ENCODE measurements around the gene TMC1.

The TMC1 gene

DNA sequence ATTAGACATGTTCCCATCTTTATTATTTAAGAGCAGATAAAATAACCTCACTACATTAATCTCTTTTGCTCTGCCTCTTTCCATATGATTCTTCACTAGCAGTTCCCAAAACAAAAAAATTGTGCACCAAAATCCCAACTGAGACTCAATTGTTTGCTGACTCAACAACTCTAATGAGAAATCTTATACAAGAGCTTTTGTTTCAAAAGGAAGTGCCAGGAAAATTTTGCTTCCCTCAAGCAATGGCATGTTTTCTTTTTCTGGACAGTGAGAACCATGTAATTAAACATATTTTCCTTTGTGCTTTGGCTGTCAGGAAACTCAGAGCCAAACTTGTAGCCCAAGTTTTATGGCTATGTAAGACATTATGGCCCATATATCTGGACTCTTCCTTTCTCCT is 62.0 kb downstream of the TMC1 start:
- Histone ChIP-seq H3K4me3 (ENCODE audit: insufficient read depth, low read depth, low read length, poor library complexity, severe bottlenecking) (no peak overlapping the region), H3K27me3 (replicated peaks; ENCODE audit: control insufficient read depth, insufficient read depth, low read length, poor library complexity, severe bottlenecking) (no peaks in the 10 kb centered on the region), H3K9me3 (ENCODE audit: control insufficient read depth, low read length) (no peaks in the 10 kb centered on the region), H3K27ac (ENCODE audit: insufficient read depth, low read length, poor library complexity, severe bottlenecking) (no peak overlapping the region), H3K4me1 (ENCODE audit: control insufficient read depth, insufficient read depth, low read length, poor library complexity, severe bottlenecking) (peaks cover 6% of the 10 kb centered on the region), H3K36me3 (ENCODE audit: control insufficient read depth, insufficient read depth, low read length) (no peaks in the 10 kb centered on the region)
- DNase-seq: no peak

DNA sequence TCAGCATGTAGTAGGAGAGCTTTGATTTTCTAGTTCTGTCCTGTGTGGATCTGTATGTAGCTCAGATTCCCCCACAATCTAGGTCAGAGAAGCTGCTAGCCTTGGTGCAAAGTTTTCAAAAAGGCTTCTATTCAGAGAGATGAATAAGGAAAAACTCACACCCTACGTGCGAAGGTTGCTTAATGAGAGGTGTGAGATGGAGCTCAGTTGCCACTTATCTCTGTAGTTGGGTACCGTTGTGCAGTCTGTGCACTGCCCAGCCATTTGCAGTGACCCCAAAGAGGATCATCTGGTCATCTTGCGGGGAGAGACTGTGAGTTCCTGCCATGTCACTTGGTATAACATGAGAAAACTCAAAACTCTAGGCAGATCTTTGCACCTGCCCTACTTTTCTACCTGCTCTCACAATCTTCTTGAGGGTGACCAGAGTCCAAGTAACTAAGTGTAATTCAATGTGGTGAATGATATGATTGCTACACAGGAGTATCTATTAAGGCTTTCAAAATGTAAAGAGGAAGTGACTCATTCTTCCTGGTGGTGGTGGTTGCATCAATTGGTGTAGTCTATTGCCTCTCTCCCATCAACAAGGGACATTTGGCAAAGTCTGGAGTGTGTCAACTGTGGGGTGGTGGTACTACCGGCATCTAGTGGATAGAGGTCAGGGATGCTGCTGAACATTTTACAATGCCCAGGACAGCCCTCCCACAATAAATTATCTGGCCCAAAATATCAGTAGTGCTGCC is 65.2 kb downstream of the TMC1 start:
- H3K27me3 ChIP-seq (replicated peaks; ENCODE audit: control insufficient read depth, insufficient read depth, low read length, poor library complexity, severe bottlenecking): no peaks in the 10 kb centered on the region
- H3K4me3 ChIP-seq (ENCODE audit: insufficient read depth, low read depth, low read length, poor library complexity, severe bottlenecking): no peak overlapping the region
- H3K27ac ChIP-seq (ENCODE audit: insufficient read depth, low read length, poor library complexity, severe bottlenecking): peak overlapping the region; percentile 32
- peak; percentile 2 to 24 (median 10) for DNase-seq
- peaks cover 6% of the 10 kb centered on the region for H3K4me1 ChIP-seq (ENCODE audit: control insufficient read depth, insufficient read depth, low read length, poor library complexity, severe bottlenecking)
- no peaks in the 10 kb centered on the region for H3K36me3 ChIP-seq (ENCODE audit: control insufficient read depth, insufficient read depth, low read length)
- no peaks in the 10 kb centered on the region for H3K9me3 ChIP-seq (ENCODE audit: control insufficient read depth, low read length)

DNA sequence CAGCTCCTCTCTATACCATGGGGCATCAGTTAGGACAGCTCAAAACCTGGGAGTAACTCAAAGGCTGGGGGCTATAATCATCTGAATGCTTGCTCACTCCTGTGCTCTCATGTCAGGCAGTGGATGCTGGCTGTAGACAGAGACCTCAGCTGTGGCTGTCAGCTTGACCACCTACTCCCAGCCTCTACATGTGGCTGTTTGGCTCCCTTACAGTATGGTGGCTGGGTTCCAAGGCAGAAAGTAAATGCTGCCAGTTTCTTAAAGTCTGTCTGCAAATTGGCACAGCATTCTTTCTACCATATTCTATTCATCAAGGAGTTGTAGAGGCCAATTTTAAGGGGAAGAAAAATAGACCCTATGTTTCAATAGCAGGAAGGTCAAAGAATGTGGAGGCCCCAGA is 66.9 kb downstream of the TMC1 start:
- Histone ChIP-seq H3K9me3 (ENCODE audit: control insufficient read depth, low read length) (no peaks in the 10 kb centered on the region), H3K36me3 (ENCODE audit: control insufficient read depth, insufficient read depth, low read length) (no peaks in the 10 kb centered on the region), H3K27ac (ENCODE audit: insufficient read depth, low read length, poor library complexity, severe bottlenecking) (no peak overlapping the region), H3K4me1 (ENCODE audit: control insufficient read depth, insufficient read depth, low read length, poor library complexity, severe bottlenecking) (peaks cover 6% of the 10 kb centered on the region), H3K4me3 (ENCODE audit: insufficient read depth, low read depth, low read length, poor library complexity, severe bottlenecking) (no peak overlapping the region), H3K27me3 (replicated peaks; ENCODE audit: control insufficient read depth, insufficient read depth, low read length, poor library complexity, severe bottlenecking) (no peaks in the 10 kb centered on the region)
- no peak for DNase-seq

DNA sequence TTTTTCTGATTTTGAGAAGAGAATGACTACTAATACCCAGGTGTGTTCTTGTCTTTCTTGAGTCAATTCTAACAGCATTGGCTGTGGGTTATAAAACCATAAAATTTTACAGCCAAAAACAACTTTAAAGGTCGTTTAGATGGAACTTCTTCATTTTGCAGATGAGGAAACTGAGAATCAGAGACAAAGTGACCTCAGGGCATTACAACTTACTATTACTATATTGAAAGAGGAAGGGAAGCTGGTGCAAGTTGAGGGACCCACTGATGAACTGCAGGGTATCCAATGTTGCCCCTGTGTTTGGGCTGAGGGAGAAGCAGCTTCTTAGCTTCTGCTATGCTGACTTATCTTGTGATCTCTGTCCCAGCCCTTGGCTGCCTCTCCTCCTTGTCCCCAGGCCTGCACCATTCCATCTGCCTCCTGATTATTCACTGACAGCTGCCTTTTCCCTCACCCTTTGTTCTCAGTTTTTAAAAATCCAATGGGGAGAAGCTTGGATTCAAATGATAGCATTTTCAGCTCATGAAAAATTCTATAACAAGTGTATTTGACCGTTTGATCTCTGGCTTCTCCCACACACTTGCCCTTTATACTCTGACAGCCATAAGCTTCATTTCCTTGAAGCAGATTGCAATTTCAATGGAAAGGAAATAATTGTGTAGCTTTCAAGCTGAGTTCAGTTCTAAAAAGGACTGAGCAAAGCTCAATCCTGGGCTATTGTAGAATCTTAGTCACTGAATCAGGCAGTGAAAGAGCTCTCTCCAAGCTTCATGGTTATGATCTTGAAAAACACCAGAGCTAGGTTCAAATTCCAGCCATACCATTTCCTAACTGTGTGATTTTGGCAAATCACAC is 68.5 kb downstream of the TMC1 start:
- no peak overlapping the region for H3K4me3 ChIP-seq (ENCODE audit: insufficient read depth, low read depth, low read length, poor library complexity, severe bottlenecking)
- no peaks in the 10 kb centered on the region for H3K36me3 ChIP-seq (ENCODE audit: control insufficient read depth, insufficient read depth, low read length)
- H3K27ac ChIP-seq (ENCODE audit: insufficient read depth, low read length, poor library complexity, severe bottlenecking): no peak overlapping the region
- no peaks in the 10 kb centered on the region for H3K9me3 ChIP-seq (ENCODE audit: control insufficient read depth, low read length)
- no peaks in the 10 kb centered on the region for H3K27me3 ChIP-seq (replicated peaks; ENCODE audit: control insufficient read depth, insufficient read depth, low read length, poor library complexity, severe bottlenecking)
- peaks cover 6% of the 10 kb centered on the region for H3K4me1 ChIP-seq (ENCODE audit: control insufficient read depth, insufficient read depth, low read length, poor library complexity, severe bottlenecking)
- DNase-seq: no peak

DNA sequence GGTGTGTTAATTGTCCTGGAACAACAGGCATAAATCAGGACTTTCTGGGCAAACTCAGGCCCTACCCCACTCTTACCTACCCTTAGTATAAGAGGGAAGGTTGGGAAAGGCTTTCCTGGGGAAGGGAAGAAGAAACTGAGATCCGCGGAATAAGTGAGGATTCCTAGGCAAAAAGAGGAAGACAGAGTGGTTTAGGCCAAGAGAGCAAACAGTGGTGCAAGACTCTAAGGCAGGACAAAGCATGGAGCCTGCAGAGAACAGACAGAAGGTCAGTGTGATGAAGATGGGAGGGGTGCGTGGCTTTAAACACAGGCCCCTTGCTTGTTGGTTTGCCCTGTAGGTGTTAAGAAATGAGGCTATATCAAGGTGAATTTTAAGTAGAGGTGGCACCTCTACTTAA is 69.4 kb downstream of the TMC1 start:
- Histone ChIP-seq H3K27me3 (replicated peaks; ENCODE audit: control insufficient read depth, insufficient read depth, low read length, poor library complexity, severe bottlenecking) (no peaks in the 10 kb centered on the region), H3K9me3 (ENCODE audit: control insufficient read depth, low read length) (no peaks in the 10 kb centered on the region), H3K36me3 (ENCODE audit: control insufficient read depth, insufficient read depth, low read length) (no peaks in the 10 kb centered on the region), H3K4me3 (ENCODE audit: insufficient read depth, low read depth, low read length, poor library complexity, severe bottlenecking) (no peak overlapping the region), H3K4me1 (ENCODE audit: control insufficient read depth, insufficient read depth, low read length, poor library complexity, severe bottlenecking) (peaks cover 6% of the 10 kb centered on the region), H3K27ac (ENCODE audit: insufficient read depth, low read length, poor library complexity, severe bottlenecking) (no peak overlapping the region)
- no peak for DNase-seq

DNA sequence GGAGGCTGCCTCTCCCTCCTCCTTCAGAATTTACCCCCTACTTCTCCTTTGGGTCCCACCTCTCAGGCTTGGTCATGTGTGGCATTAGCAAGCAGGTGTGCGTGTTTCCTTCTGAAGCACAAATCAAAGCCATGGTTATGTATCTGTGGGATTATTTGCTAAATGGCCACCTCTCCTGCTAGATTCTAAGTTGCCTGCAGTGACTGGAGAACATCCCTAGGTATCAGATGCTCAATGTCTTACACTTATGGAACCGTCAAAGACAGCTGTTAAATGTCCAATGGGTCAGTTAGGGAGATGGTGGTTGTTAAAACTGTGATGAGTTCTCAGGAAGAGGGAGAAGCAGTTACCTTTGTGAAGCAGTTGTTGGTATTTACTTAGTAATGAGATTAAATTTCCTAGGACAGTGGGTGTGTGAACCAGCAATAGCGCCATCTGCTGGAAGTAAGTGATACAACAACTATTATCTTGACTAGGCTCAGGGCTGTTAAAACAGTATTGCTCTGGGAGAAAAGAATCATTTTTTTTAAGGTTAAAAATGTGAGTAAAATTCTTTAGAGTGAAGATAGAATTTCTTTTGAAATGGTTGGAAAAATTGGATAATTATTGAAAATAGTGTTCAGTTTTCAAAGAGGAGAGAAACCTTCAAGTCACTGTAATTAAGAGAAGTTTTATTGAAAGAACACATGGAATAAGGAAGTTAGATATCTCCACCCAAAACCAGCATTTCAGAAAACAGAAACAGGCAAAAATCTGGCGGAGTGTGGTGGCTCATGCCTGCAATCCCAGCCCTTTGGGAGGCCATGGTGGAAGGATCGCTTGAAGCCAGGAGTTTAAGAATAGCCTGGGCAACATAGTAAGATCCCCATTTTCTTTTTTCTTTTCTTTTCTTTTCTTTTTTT is 71.3 kb downstream of the TMC1 start:
- H3K4me3 ChIP-seq (ENCODE audit: insufficient read depth, low read depth, low read length, poor library complexity, severe bottlenecking): no peak overlapping the region
- no peak overlapping the region for H3K27ac ChIP-seq (ENCODE audit: insufficient read depth, low read length, poor library complexity, severe bottlenecking)
- H3K36me3 ChIP-seq (ENCODE audit: control insufficient read depth, insufficient read depth, low read length): no peaks in the 10 kb centered on the region
- H3K27me3 ChIP-seq (replicated peaks; ENCODE audit: control insufficient read depth, insufficient read depth, low read length, poor library complexity, severe bottlenecking): no peaks in the 10 kb centered on the region
- H3K4me1 ChIP-seq (ENCODE audit: control insufficient read depth, insufficient read depth, low read length, poor library complexity, severe bottlenecking): no peaks in the 10 kb centered on the region
- no peaks in the 10 kb centered on the region for H3K9me3 ChIP-seq (ENCODE audit: control insufficient read depth, low read length)
- DNase-seq: peak in 1 of 3 donors; percentile 17

DNA sequence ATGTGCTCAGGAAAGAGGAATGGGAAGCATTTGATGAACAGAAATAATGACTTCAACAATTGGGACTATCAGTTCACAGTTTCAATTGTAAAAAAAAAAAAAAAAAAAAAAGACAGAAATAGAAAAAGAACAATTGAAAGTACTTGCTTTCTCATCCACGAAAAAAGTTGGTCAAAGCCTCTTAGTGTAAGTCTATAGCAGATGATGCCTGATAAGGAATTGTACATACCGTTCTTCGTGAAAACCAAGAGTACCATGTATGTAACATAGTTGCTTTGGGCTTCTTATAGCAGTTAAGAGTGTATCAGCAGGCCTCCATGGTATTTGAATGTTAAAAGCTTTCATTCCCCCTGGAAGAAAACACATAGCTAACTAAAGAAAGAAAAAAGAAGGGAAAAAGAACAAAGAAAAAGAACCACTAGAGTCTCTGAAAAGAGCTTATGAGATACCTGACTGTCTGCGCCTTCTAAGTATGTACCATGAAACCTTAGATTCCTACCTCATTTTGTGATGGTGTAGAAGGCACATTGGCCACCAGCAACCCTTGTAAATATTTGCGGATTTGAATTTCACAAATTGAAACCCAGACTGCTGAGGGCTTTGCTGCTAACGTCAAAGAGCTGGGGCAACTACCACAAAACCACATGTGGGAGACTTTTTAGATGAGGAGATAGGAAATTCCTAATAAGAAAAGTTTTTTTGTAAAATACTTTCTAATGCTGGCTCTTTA is 75.2 kb downstream of the TMC1 start:
- peak in 1 of 3 donors; percentile 8 for DNase-seq
- Histone ChIP-seq H3K4me3 (ENCODE audit: insufficient read depth, low read depth, low read length, poor library complexity, severe bottlenecking) (no peak overlapping the region), H3K36me3 (ENCODE audit: control insufficient read depth, insufficient read depth, low read length) (no peaks in the 10 kb centered on the region), H3K4me1 (ENCODE audit: control insufficient read depth, insufficient read depth, low read length, poor library complexity, severe bottlenecking) (no peaks in the 10 kb centered on the region), H3K27me3 (replicated peaks; ENCODE audit: control insufficient read depth, insufficient read depth, low read length, poor library complexity, severe bottlenecking) (no peaks in the 10 kb centered on the region), H3K9me3 (ENCODE audit: control insufficient read depth, low read length) (no peaks in the 10 kb centered on the region), H3K27ac (ENCODE audit: insufficient read depth, low read length, poor library complexity, severe bottlenecking) (no peak overlapping the region)

DNA sequence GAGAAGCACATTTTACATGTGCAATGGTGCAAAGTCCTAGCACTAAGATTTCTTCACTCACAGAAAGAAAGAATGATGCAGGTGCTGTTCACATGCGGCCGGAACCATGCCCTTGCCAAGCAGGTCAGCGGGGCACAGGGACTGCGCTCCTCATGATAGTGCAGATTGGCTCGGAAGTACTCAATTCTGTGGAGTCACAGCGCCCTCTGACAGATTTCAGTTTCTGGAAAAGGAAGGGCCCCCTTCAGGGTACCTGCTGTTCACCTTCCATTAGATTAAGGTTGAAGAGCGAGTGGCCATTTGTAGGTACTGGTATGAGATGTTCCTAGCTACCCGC is 75.7 kb downstream of the TMC1 start:
- Histone ChIP-seq H3K27me3 (replicated peaks; ENCODE audit: control insufficient read depth, insufficient read depth, low read length, poor library complexity, severe bottlenecking) (no peaks in the 10 kb centered on the region), H3K27ac (ENCODE audit: insufficient read depth, low read length, poor library complexity, severe bottlenecking) (no peak overlapping the region), H3K36me3 (ENCODE audit: control insufficient read depth, insufficient read depth, low read length) (no peaks in the 10 kb centered on the region), H3K9me3 (ENCODE audit: control insufficient read depth, low read length) (no peaks in the 10 kb centered on the region), H3K4me3 (ENCODE audit: insufficient read depth, low read depth, low read length, poor library complexity, severe bottlenecking) (no peak overlapping the region), H3K4me1 (ENCODE audit: control insufficient read depth, insufficient read depth, low read length, poor library complexity, severe bottlenecking) (no peaks in the 10 kb centered on the region)
- DNase-seq: no peak

DNA sequence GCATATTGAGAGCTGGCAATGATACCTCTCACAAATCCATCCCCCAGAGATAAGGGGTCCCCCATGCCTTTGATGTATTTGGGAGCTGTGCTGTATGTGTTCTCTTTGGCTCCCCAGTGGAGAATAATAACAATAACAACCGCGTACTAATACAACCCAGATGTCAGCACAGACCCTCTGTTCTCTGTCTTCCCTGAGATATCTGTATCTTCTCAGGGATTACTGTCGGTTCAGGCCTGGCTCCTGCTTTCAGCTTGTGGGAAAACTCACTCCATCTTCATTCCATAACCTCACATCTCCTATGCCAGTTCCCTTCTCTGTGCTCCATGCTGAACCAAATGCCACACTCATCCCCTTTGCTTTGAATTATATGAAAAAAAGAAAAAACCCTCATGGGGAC is 76.2 kb downstream of the TMC1 start:
- Histone ChIP-seq H3K4me3 (ENCODE audit: insufficient read depth, low read depth, low read length, poor library complexity, severe bottlenecking) (no peak overlapping the region), H3K9me3 (ENCODE audit: control insufficient read depth, low read length) (no peaks in the 10 kb centered on the region), H3K36me3 (ENCODE audit: control insufficient read depth, insufficient read depth, low read length) (no peaks in the 10 kb centered on the region), H3K4me1 (ENCODE audit: control insufficient read depth, insufficient read depth, low read length, poor library complexity, severe bottlenecking) (no peaks in the 10 kb centered on the region), H3K27me3 (replicated peaks; ENCODE audit: control insufficient read depth, insufficient read depth, low read length, poor library complexity, severe bottlenecking) (no peaks in the 10 kb centered on the region), H3K27ac (ENCODE audit: insufficient read depth, low read length, poor library complexity, severe bottlenecking) (no peak overlapping the region)
- DNase-seq: no peak

Measured in effector memory CD4-positive, alpha-beta T cell (primary cell).